CD4-positive, alpha-beta T cell (primary cell): Measurements from ENCODE around the gene FUT4. TPM values are rescaled to one million over a fixed set of nuclear protein-coding genes. Genes with fewer than 3 reads are reported as not detected.

ENCODE experiments used
- ATAC-seq: fragments of 200-7000 bp; cut with Tn5 transposase; one replicate; pipeline ENCODE4 v1.10.0; 2022; ENCODE audit warnings: mild to moderate bottlenecking; ENCODE audit not compliant: poor library complexity
- CTCF ChIA-PET: fragments of 350-600 bp; sonication (Branson Sonifier 250); formaldehyde crosslinking; loops from one replicate; lab custom pipeline; 2021; ENCODE audit warnings: antibody characterized with exemption, inconsistent platforms; lab: Charles Lee
- POLR2A ChIA-PET: fragments of 350-600 bp; sonication (Branson Sonifier 250); formaldehyde crosslinking; loops from one replicate; lab custom pipeline; 2021; ENCODE audit warnings: antibody characterized with exemption, inconsistent platforms; lab: Charles Lee
- DNase-seq, 14 experiments: peaks; one replicate each; pipeline ENCODE4 v3.0.0-alpha.2; 2013 to 2020; ENCODE audit warnings: mixed read lengths in 2 of 14
- H3K27ac ChIP-seq, 2 donors: one replicate each; pipeline versions ENCODE4 v1.5.1 to v1.7.0; 2013; ENCODE audit warnings: low read length in 2 of 2, low read depth in 1 of 2, mild to moderate bottlenecking in 1 of 2
- H3K27me3 ChIP-seq, 2 experiments: 1 replicate in 1 of 2; 2 replicates in 1 of 2; pipeline versions ENCODE4 v1.6.1 to v1.7.0; 2013; ENCODE audit warnings: low read length in 2 of 2, control low read depth in 1 of 2, mild to moderate bottlenecking in 1 of 2, moderate library complexity in 1 of 2; ENCODE audit not compliant: insufficient read depth in 2 of 2, control insufficient read depth in 1 of 2
- H3K36me3 ChIP-seq: one replicate; pipeline ENCODE4 v1.6.1; 2013; ENCODE audit warnings: low read length, control low read depth; ENCODE audit not compliant: insufficient read depth
- H3K4me1 ChIP-seq: one replicate; pipeline ENCODE4 v1.6.1; 2013; ENCODE audit warnings: low read length, control low read depth; ENCODE audit not compliant: insufficient read depth
- H3K4me3 ChIP-seq: one replicate; pipeline ENCODE4 v1.5.1; 2013; ENCODE audit warnings: mild to moderate bottlenecking, low read length, moderate library complexity
- H3K9me3 ChIP-seq, 2 experiments: 1 replicate in 1 of 2; 2 replicates in 1 of 2; pipeline versions ENCODE4 v1.6.1 to v1.7.0; 2013; ENCODE audit warnings: low read length in 2 of 2, mild to moderate bottlenecking in 2 of 2, control low read depth in 1 of 2, moderate library complexity in 1 of 2; ENCODE audit not compliant: control insufficient read depth in 1 of 2, insufficient read depth in 1 of 2
- H3K27ac Mint-ChIP-seq: one replicate; pipeline ENCODE4 v1.8.0; 2020; ENCODE audit warnings: mixed read lengths
- H3K27me3 Mint-ChIP-seq: one replicate; pipeline ENCODE4 v1.8.0; 2021; ENCODE audit warnings: mixed read lengths
- H3K36me3 Mint-ChIP-seq: one replicate; pipeline ENCODE4 v1.8.0; 2021; ENCODE audit warnings: low read depth, mixed read lengths
- H3K4me1 Mint-ChIP-seq: one replicate; pipeline ENCODE4 v1.8.0; 2021; ENCODE audit warnings: low read depth, mixed read lengths
- H3K4me3 Mint-ChIP-seq: one replicate; pipeline ENCODE4 v1.8.0; 2020; ENCODE audit warnings: mild to moderate bottlenecking, mixed read lengths
- H3K9me3 Mint-ChIP-seq: one replicate; pipeline ENCODE4 v1.8.0; 2020; ENCODE audit warnings: mixed read lengths
- CTCF ChIP-seq: fragments of 200-600 bp; IDR thresholded peaks from one replicate; pipeline ENCODE4 v1.8.0; 2022; ENCODE audit warnings: antibody characterized with exemption, mild to moderate bottlenecking
- intact Hi-C, 2 experiments: fragments of 100-400 bp; cut with DNase I in 1 of 2; cut with micrococcal nuclease in 1 of 2; formaldehyde crosslinking; loops; one replicate each; pipeline versions ENCODE4 v1.15.1 to v1.9.0; 2023 to 2025; cut with DNase I, micrococcal nuclease
- polyA plus RNA-seq, 2 donors: library from polyadenylated mRNA; unstranded; fragments of 120-200 nt; gene quantifications; one replicate each; pipeline ENCODE4 v1.2.1, GENCODE V29; 2013
- total RNA-seq, 174 experiments: library from RNA in 2 of 174; stranded (reverse) in 2 of 174; gene quantifications; one replicate each; pipeline ENCODE4 v1.2.3 and lab custom pipeline; 2021 to 2026

Gene FUT4
- total RNA-seq (1 to 10 TPM; 4.3 to 5.1 TPM), total RNA-seq (lab: John Stamatoyannopoulos, UW) (6.6 to 27.9 (median 18.7) reads per million in 172 experiments)
- polyA plus RNA-seq (2013, experiment 1 of 2) = 5.3 TPM
- 4.5 TPM for polyA plus RNA-seq (2013, experiment 2 of 2)

GRCh38 chr11:94543695-94544645, at the start of gene FUT4:
Gene FUT4 (plus strand): TSS chr11:94543921. CDS start chr11:94544134, 213 bp downstream.
- Histone ChIP-seq H3K4me1 (peaks cover 33% of the 10 kb centered on the region), H3K36me3 (no peaks in the 10 kb centered on the region), H3K9me3 (no peaks in the 10 kb centered on the region), H3K27me3 (no peaks in the 10 kb centered on the region), H3K4me3 (peak within 1 kb of the TSS; percentile 82), H3K27ac (peak within 1 kb of the TSS; percentile 61 to 93)
- intact Hi-C loops = loop anchor here in 1 of 2 experiments (5.0 kb wide), 3 partner anchors 47 to 1248 kb away; partner anchors contain the start of genes CEP57, CWC15 and KDM4D
- DNase-seq (peak; percentile 46 to 84 (median 62)), ATAC-seq (peak; percentile 79)
- peak within 1 kb of the TSS; percentile 99 for H3K4me3 Mint-ChIP-seq
- ChIA-PET POLR2A (interaction anchor here (1.0 to 2.1 kb wide), 8 partner anchors 50 to 1247 kb away, joined by 3 to 10 read pairs (median 4); partner anchors contain the start of genes ANKRD49, CEP57, CWC15 and ENDOD1), CTCF (no interaction called here)
- H3K27me3 Mint-ChIP-seq = no peaks in the 10 kb centered on the region
- TF ChIP-seq CTCF = peak; percentile 5
- peaks cover 4% of the 10 kb centered on the region for H3K36me3 Mint-ChIP-seq
- peak within 1 kb of the TSS; percentile 95 for H3K27ac Mint-ChIP-seq
- H3K9me3 Mint-ChIP-seq = no peaks in the 10 kb centered on the region
- H3K4me1 Mint-ChIP-seq = peaks cover 51% of the 10 kb centered on the region

- Mint-ChIP-seq H3K4me1 (peaks cover 51% of the 10 kb centered on the region), H3K4me3 (peak overlapping the region; percentile 97), H3K27me3 (no peaks in the 10 kb centered on the region), H3K27ac (peak overlapping the region; percentile 92), H3K36me3 (peaks cover 69% of the 10 kb centered on the region), H3K9me3 (no peaks in the 10 kb centered on the region)
- CTCF ChIA-PET = no interaction called here
- peaks cover 8% of the 10 kb centered on the region for H3K4me1 ChIP-seq
- H3K27ac ChIP-seq = peak overlapping the region; percentile 65 to 86
- H3K27me3 ChIP-seq = no peaks in the 10 kb centered on the region
- peak overlapping the region; percentile 83 for H3K4me3 ChIP-seq
- ATAC-seq (peak; percentile 64), DNase-seq (no peak)
- intact Hi-C loops = loop anchor here (2.0 to 10.0 kb wide), 6 partner anchors 365 to 1297 kb away; partner anchors contain the start of genes C11orf54 (in 1 of the 2), CWC15 (in 1 of the 2), KDM4D (in 1 of the 2) and MED17 (in 1 of the 2)
- no peaks in the 10 kb centered on the region for H3K9me3 ChIP-seq
- POLR2A ChIA-PET = interaction anchor here (0.5 to 1.3 kb wide), 10 partner anchors 8 to 833 kb away, joined by 3 to 8 read pairs (median 3); partner anchors contain the start of genes C11orf54, C11orf97, CEP295 and MED17
- no peak for TF ChIP-seq CTCF
- peaks cover 38% of the 10 kb centered on the region for H3K36me3 ChIP-seq
Measured at GRCh38 chr11:94494126-94494680, 49.5 kb upstream of the FUT4 start.

GRCh38 chr11:94500181-94500580, 43.5 kb upstream of the FUT4 start:
- CTCF ChIA-PET = interaction anchor here (0.8 kb wide), 2 partner anchors 605 to 1280 kb away, joined by 3 read pairs; no protein-coding TSS in a partner anchor
- POLR2A ChIA-PET = no interaction called here
- intact Hi-C loops = loop anchor here (5.0 to 10.0 kb wide), 4 partner anchors 175 to 1555 kb away; partner anchors contain the start of genes CWC15 (in 1 of the 2) and KDM4D (in 1 of the 2)

More at GRCh38 chr11:94500181-94500580, 43.5 kb upstream of the FUT4 start:
- H3K9me3 ChIP-seq = no peaks in the 10 kb centered on the region
- ATAC-seq = no peak
- H3K36me3 Mint-ChIP-seq = peaks cover 71% of the 10 kb centered on the region
- no peaks in the 10 kb centered on the region for H3K4me1 ChIP-seq
- no peaks in the 10 kb centered on the region for H3K27me3 ChIP-seq
- peaks cover 10% of the 10 kb centered on the region for H3K4me1 Mint-ChIP-seq
- no peak overlapping the region for H3K4me3 Mint-ChIP-seq
- no peak for TF ChIP-seq CTCF
- H3K27me3 Mint-ChIP-seq = no peaks in the 10 kb centered on the region
- no peaks in the 10 kb centered on the region for H3K9me3 Mint-ChIP-seq
- no peak for DNase-seq
- peaks cover 54% of the 10 kb centered on the region for H3K36me3 ChIP-seq
- H3K4me3 ChIP-seq = no peak overlapping the region
- H3K27ac Mint-ChIP-seq = peak overlapping the region; percentile 14
- no peak overlapping the region for H3K27ac ChIP-seq
